Measurements from ENCODE around the gene TBC1D5. TPM values are rescaled to one million over a fixed set of nuclear protein-coding genes. Genes with fewer than 3 reads are reported as not detected.

TBC1D5 gene
- total and polyA plus RNA-seq, 12 donors, result 6.7 to 35.6 (median 30.5) TPM

GRCh38 chr3:17529677-17530076, 212.8 kb downstream of the TBC1D5 start:
- intact Hi-C loops (cut with DNase I), result no loop called here
- no peak overlapping the region for H3K27ac ChIP-seq
- ATAC-seq (no peak), DNase-seq (no peak)
- H3K36me3 ChIP-seq, result no peaks in the 10 kb centered on the region
- H3K4me3 ChIP-seq, result no peak overlapping the region
- peaks cover 0 to 6% (median 0%) of the 10 kb centered on the region in 11 donors for H3K9me3 ChIP-seq
- 92 to 95% methylated on average over 11 of the region's 11 CpGs for WGBS, 2 donors
- no peak for TF ChIP-seq CTCF (IDR thresholded peaks at IDR 0.05)
- H3K4me1 ChIP-seq, result peaks cover 0 to 10% (median 5%) of the 10 kb centered on the region in 9 donors
- H3K27me3 ChIP-seq, result no peaks in the 10 kb centered on the region

GRCh38 chr3:17518189-17519059, 224.0 kb downstream of the TBC1D5 start:
- ATAC-seq (peak in 5 of 8 donors; percentile 58 to 91 (median 68)), DNase-seq (no peak)
- H3K4me3 ChIP-seq, result peak overlapping the region in 2 of 10 donors; percentile 9 to 14
- intact Hi-C loops (cut with DNase I), result no loop called here
- no peak for TF ChIP-seq CTCF (IDR thresholded peaks at IDR 0.05)
- peak overlapping the region in 3 of 10 donors; percentile 34 to 63 (median 38) for H3K27ac ChIP-seq
- no peaks in the 10 kb centered on the region for H3K9me3 ChIP-seq
- no peaks in the 10 kb centered on the region for H3K27me3 ChIP-seq
- WGBS, 2 donors, result 66 to 71% methylated on average over 13 of the region's 13 CpGs
- H3K4me1 ChIP-seq, result peaks cover 0 to 10% (median 0%) of the 10 kb centered on the region in 9 donors
- H3K36me3 ChIP-seq, result no peaks in the 10 kb centered on the region

- no peak overlapping the region for H3K27ac ChIP-seq
- no peaks in the 10 kb centered on the region for H3K27me3 ChIP-seq
- DNase-seq (no peak), ATAC-seq (no peak)
- H3K4me3 ChIP-seq, result no peak overlapping the region
- no peaks in the 10 kb centered on the region for H3K9me3 ChIP-seq
- 93 to 95% methylated on average over 4 of the region's 4 CpGs for WGBS, 2 donors
- intact Hi-C loops (cut with DNase I), result no loop called here
- no peaks in the 10 kb centered on the region for H3K36me3 ChIP-seq
- peaks cover 0 to 10% (median 0%) of the 10 kb centered on the region in 9 donors for H3K4me1 ChIP-seq
- no peak for TF ChIP-seq CTCF (IDR thresholded peaks at IDR 0.05)
These were observed 226.8 kb downstream of the TBC1D5 start for GRCh38 chr3:17515445-17516234.

GRCh38 chr3:17514597-17514996, 227.8 kb downstream of the TBC1D5 start:
- peaks cover 0 to 10% (median 0%) of the 10 kb centered on the region in 9 donors for H3K4me1 ChIP-seq
- no peak for TF ChIP-seq CTCF (IDR thresholded peaks at IDR 0.05)
- ATAC-seq (no peak), DNase-seq (no peak)
- no peaks in the 10 kb centered on the region for H3K36me3 ChIP-seq
- no peak overlapping the region for H3K4me3 ChIP-seq
- H3K27me3 ChIP-seq, result no peaks in the 10 kb centered on the region
- no peaks in the 10 kb centered on the region for H3K9me3 ChIP-seq
- no peak overlapping the region for H3K27ac ChIP-seq
- intact Hi-C loops (cut with DNase I), result no loop called here
